HK-2 (cell line): ENCODE measurements around the gene ZNF444.
"Not testable (repeated sequence)": the region's sequence is repeated elsewhere in the genome, so short reads cannot be mapped to it uniquely, and the experiment has no call there.

Source experiments
- DNase-seq: peaks from one replicate; pipeline ENCODE4 v3.0.0-alpha.2; 2018; ENCODE audit not compliant: unreplicated experiment

The ZNF444 gene

GRCh38 chr19:56145698-56146097 is 4.6 kb downstream of the ZNF444 start:
- no peak for DNase-seq

- no peak for DNase-seq
These were observed 5.8 kb downstream of the ZNF444 start for GRCh38 chr19:56146904-56147303.

GRCh38 chr19:56147307-56147706 is 6.2 kb downstream of the ZNF444 start:
- DNase-seq, result no peak

- DNase-seq, result no peak
These were observed 7.0 kb downstream of the ZNF444 start for GRCh38 chr19:56148096-56148495.

- DNase-seq, result not testable (repeated sequence)
These were observed 8.0 kb downstream of the ZNF444 start for GRCh38 chr19:56148955-56149655.

- no peak for DNase-seq
These were observed 8.6 kb downstream of the ZNF444 start for GRCh38 chr19:56149656-56150038.

GRCh38 chr19:56150358-56150757 is 9.3 kb downstream of the ZNF444 start:
- DNase-seq, result no peak

GRCh38 chr19:56152644-56153043 is 11.6 kb downstream of the ZNF444 start:
- DNase-seq, result no peak

GRCh38 chr19:56153507-56153906 is 12.4 kb downstream of the ZNF444 start:
- DNase-seq, result no peak

GRCh38 chr19:56155124-56155687 is 14.1 kb downstream of the ZNF444 start:
- DNase-seq, result no peak

GRCh38 chr19:56156768-56157167 is 15.7 kb downstream of the ZNF444 start:
- DNase-seq, result no peak

- no peak for DNase-seq
These were observed 17.2 kb downstream of the ZNF444 start for GRCh38 chr19:56158170-56158757.

GRCh38 chr19:56159009-56159559 is 18.0 kb downstream of the ZNF444 start:
- no peak for DNase-seq

GRCh38 chr19:56159622-56160271 is 18.7 kb downstream of the ZNF444 start:
- no peak for DNase-seq

- DNase-seq, result no peak
These were observed 20.4 kb downstream of the ZNF444 start for GRCh38 chr19:56161534-56161933.

GRCh38 chr19:56162258-56162657 is 21.2 kb downstream of the ZNF444 start:
- DNase-seq, result peak; percentile 54

GRCh38 chr19:56163097-56163496 is 22.0 kb downstream of the ZNF444 start:
- no peak for DNase-seq

- DNase-seq, result no peak
These were observed 26.0 kb downstream of the ZNF444 start for GRCh38 chr19:56167064-56167578.

- peak; percentile 96 for DNase-seq
These were observed 29.2 kb downstream of the ZNF444 start for GRCh38 chr19:56170261-56170660.

- DNase-seq, result no peak
These were observed 33.0 kb downstream of the ZNF444 start for GRCh38 chr19:56174086-56174485.

- no peak for DNase-seq
These were observed 33.5 kb downstream of the ZNF444 start for GRCh38 chr19:56174550-56174949.

GRCh38 chr19:56175861-56176307 is 34.8 kb downstream of the ZNF444 start, which contains the start of gene GALP:
GALP (plus strand) TSS chr19:56176008; CDS start chr19:56177109, 1,101 bp downstream.
- DNase-seq, result not testable (repeated sequence)
